Renal cortical epithelial cell (primary cell): ENCODE results near the gene OR2T1. TPM values are rescaled to one million over a fixed set of nuclear protein-coding genes. Genes with fewer than 3 reads are reported as not detected.
"Not testable (repeated sequence)": the region's sequence is repeated elsewhere in the genome, so short reads cannot be mapped to it uniquely, and the experiment has no call there.

Experiments used
- DNase-seq: peaks from one replicate; pipeline ENCODE4 v3.0.0-alpha.2; 2011; ENCODE audit warnings: low read depth
- total RNA-seq: library from RNA; depleted of rRNA; stranded (reverse); fragments of >200 nt; gene quantifications from 2 replicates; pipeline ENCODE4 v1.2.3, GENCODE V29; 2014

The OR2T1 gene
- not detected in 2 replicates for total RNA-seq

GRCh38 chr1:248402748-248403147 is at the start of gene OR2T1:
Gene OR2T1 (plus strand): TSS chr1:248403048. CDS start chr1:248406148, 3,100 bp downstream.
- DNase-seq: no peak

- DNase-seq: no peak
Observed at GRCh38 chr1:248359415-248359814, 43.4 kb upstream of the OR2T1 start.

GRCh38 chr1:248361121-248361715 is 41.6 kb upstream of the OR2T1 start, which contains the start of gene OR2T4:
Gene OR2T4 (plus strand): TSS chr1:248361665. CDS start chr1:248361665, 0 bp downstream.
- no peak for DNase-seq

GRCh38 chr1:248366609-248367008 is 36.2 kb upstream of the OR2T1 start:
- no peak for DNase-seq

GRCh38 chr1:248372394-248372793 is 30.5 kb upstream of the OR2T1 start:
- no peak for DNase-seq

GRCh38 chr1:248373761-248374160 is 29.1 kb upstream of the OR2T1 start:
- no peak for DNase-seq

- no peak for DNase-seq
Observed at GRCh38 chr1:248375446-248375845, 27.4 kb upstream of the OR2T1 start, which contains the start of gene OR2T6. Gene OR2T6 (plus strand): TSS chr1:248375746. CDS start chr1:248387609, 11,863 bp downstream.

GRCh38 chr1:248376916-248377315 is 25.9 kb upstream of the OR2T1 start:
- no peak for DNase-seq

- DNase-seq: no peak
Observed at GRCh38 chr1:248380854-248381253, 22.0 kb upstream of the OR2T1 start.

- DNase-seq: no peak
Observed at GRCh38 chr1:248388426-248388825, 14.4 kb upstream of the OR2T1 start.

- no peak for DNase-seq
Observed at GRCh38 chr1:248393050-248393449, 9.8 kb upstream of the OR2T1 start.

- no peak for DNase-seq
Observed at GRCh38 chr1:248404024-248404423, 1.2 kb downstream of the OR2T1 start.

- no peak for DNase-seq
Observed at GRCh38 chr1:248406721-248407692, 4.2 kb downstream of the OR2T1 start.

- no peak for DNase-seq
Observed at GRCh38 chr1:248416226-248416625, 13.4 kb downstream of the OR2T1 start.

GRCh38 chr1:248417854-248418253 is 15.0 kb downstream of the OR2T1 start:
- DNase-seq: no peak

- no peak for DNase-seq
Observed at GRCh38 chr1:248421384-248421783, 18.5 kb downstream of the OR2T1 start.

- DNase-seq: not testable (repeated sequence)
Observed at GRCh38 chr1:248427526-248428191, 24.8 kb downstream of the OR2T1 start.

GRCh38 chr1:248428192-248428533 is 25.3 kb downstream of the OR2T1 start:
- DNase-seq: not testable (repeated sequence)

- not testable (repeated sequence) for DNase-seq
Observed at GRCh38 chr1:248431683-248432082, 28.8 kb downstream of the OR2T1 start.

GRCh38 chr1:248432201-248432600 is 29.4 kb downstream of the OR2T1 start:
- DNase-seq: not testable (repeated sequence)

GRCh38 chr1:248433811-248434415 is 31.1 kb downstream of the OR2T1 start:
- DNase-seq: not testable (repeated sequence)

GRCh38 chr1:248434913-248435312 is 32.1 kb downstream of the OR2T1 start:
- not testable (repeated sequence) for DNase-seq
